ENCODE measurements around the gene LRFN2.

DNA sequence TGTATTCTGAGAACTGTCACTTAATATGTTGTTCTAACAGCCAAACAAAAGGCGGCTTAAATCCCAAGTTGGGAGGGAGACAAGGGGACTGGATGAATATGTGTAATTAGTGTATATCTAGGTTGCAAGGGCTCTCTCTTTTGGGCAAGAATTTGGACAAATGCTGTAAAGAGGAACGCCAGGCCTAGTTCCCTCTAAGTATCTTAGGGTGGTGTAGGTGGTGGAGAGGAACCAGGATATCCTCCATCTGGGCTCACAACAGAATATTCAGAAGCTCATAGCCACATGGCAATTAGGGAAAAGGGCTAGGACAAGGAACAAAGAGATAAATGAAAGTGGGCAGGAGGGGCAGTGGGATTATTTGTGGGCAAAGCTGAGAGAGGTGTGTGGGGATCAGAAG, 149.5 kb downstream of the LRFN2 start:
- TF ChIP-seq, protein P1, sequence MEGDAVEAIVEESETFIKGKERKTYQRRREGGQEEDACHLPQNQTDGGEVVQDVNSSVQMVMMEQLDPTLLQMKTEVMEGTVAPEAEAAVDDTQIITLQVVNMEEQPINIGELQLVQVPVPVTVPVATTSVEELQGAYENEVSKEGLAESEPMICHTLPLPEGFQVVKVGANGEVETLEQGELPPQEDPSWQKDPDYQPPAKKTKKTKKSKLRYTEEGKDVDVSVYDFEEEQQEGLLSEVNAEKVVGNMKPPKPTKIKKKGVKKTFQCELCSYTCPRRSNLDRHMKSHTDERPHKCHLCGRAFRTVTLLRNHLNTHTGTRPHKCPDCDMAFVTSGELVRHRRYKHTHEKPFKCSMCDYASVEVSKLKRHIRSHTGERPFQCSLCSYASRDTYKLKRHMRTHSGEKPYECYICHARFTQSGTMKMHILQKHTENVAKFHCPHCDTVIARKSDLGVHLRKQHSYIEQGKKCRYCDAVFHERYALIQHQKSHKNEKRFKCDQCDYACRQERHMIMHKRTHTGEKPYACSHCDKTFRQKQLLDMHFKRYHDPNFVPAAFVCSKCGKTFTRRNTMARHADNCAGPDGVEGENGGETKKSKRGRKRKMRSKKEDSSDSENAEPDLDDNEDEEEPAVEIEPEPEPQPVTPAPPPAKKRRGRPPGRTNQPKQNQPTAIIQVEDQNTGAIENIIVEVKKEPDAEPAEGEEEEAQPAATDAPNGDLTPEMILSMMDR (IDR thresholded peaks at IDR 0.05) = no peak
- TF ChIP-seq POLR2A (IDR thresholded peaks at IDR 0.05) = no peak
- TF ChIP-seq POLR2AphosphoS5 (IDR thresholded peaks at IDR 0.05) = no peak

All from prostate gland (tissue), 2 donors.